Breast epithelium (tissue), 3 donors: ENCODE measurements around the gene IMPG2.

Experiments used
- CTCF ChIP-seq, 3 donors: fragments of 450-650 bp; IDR thresholded peaks; one replicate each; pipeline ENCODE4 v1.5.1; 2016 to 2017; ENCODE audit warnings: antibody characterized with exemption in 3 of 3, mild to moderate bottlenecking in 3 of 3, moderate library complexity in 3 of 3
- POLR2A ChIP-seq: fragments of 450-650 bp; IDR thresholded peaks from one replicate; pipeline ENCODE4 v1.6.1; 2016; ENCODE audit warnings: antibody characterized with exemption, mild to moderate bottlenecking, moderate library complexity
- POLR2AphosphoS5 ChIP-seq, 3 donors: sonication (generic); formaldehyde crosslinking; IDR thresholded peaks; one replicate each; pipeline ENCODE4 v1.6.1; 2017; ENCODE audit warnings: antibody characterized with exemption in 3 of 3

GRCh38 chr3:101185341-101185740 lies 135.0 kb downstream of the IMPG2 start:
- TF ChIP-seq CTCF (IDR thresholded peaks at IDR 0.05), result no peak
- TF ChIP-seq POLR2AphosphoS5 (IDR thresholded peaks at IDR 0.05), result no peak
- no peak for TF ChIP-seq POLR2A
